Neural progenitor cell (in vitro differentiated cells): Measurements from ENCODE around the gene PRKCE. TPM values are rescaled to one million over a fixed set of nuclear protein-coding genes. Genes with fewer than 3 reads are reported as not detected.

Experiments used
- DNase-seq: peaks from one replicate; pipeline ENCODE4 v3.0.0-alpha.2; 2016; ENCODE audit warnings: low spot score
- H2AFZ ChIP-seq: fragments of 200-600 bp; sonication (generic); replicated peaks from 2 replicates; pipeline ENCODE4 v1.6.1; 2016; ENCODE audit warnings: antibody characterized with exemption
- H3F3A ChIP-seq: fragments of 200-600 bp; sonication (generic); 2 replicates; pipeline ENCODE4 v1.6.1; 2016; ENCODE audit warnings: antibody characterized with exemption, low read depth
- H3K27ac ChIP-seq: fragments of 200-600 bp; sonication (generic); 2 replicates; pipeline ENCODE4 v1.5.1; 2016; ENCODE audit warnings: mild to moderate bottlenecking
- H3K27me3 ChIP-seq: fragments of 200-600 bp; sonication (generic); 2 replicates; pipeline ENCODE4 v1.6.1; 2016; ENCODE audit warnings: mild to moderate bottlenecking, moderate library complexity
- H3K36me3 ChIP-seq: fragments of 200-600 bp; sonication (generic); 2 replicates; pipeline ENCODE4 v1.5.1; 2016
- H3K4me1 ChIP-seq: fragments of 200-600 bp; sonication (generic); 2 replicates; pipeline ENCODE4 v1.6.1; 2016; ENCODE audit warnings: mixed run types
- H3K4me2 ChIP-seq: fragments of 200-600 bp; sonication (generic); 2 replicates; pipeline ENCODE4 v1.6.1; 2016
- H3K4me3 ChIP-seq: fragments of 200-600 bp; sonication (generic); 2 replicates; pipeline ENCODE4 v1.5.1; 2016
- H3K79me2 ChIP-seq: fragments of 200-600 bp; sonication (generic); 2 replicates; pipeline ENCODE4 v1.6.1; 2016; ENCODE audit warnings: low read depth
- H3K9ac ChIP-seq: fragments of 200-600 bp; sonication (generic); 2 replicates; pipeline ENCODE4 v1.6.1; 2016
- H3K9me3 ChIP-seq: fragments of 200-600 bp; sonication (generic); 2 replicates; pipeline ENCODE4 v1.5.1; 2016; ENCODE audit warnings: low read depth
- H4K20me1 ChIP-seq: fragments of 200-600 bp; sonication (generic); 2 replicates; pipeline ENCODE4 v1.6.1; 2016; ENCODE audit warnings: low read depth
- H3K27ac Mint-ChIP-seq: 3 replicates; pipeline ENCODE4 v1.8.0; 2021; ENCODE audit warnings: mixed read lengths
- H3K27me3 Mint-ChIP-seq: 2 replicates; pipeline ENCODE4 v1.8.0; 2022; ENCODE audit warnings: low read depth, mild to moderate bottlenecking, inconsistent platforms, moderate library complexity, mixed read lengths; ENCODE audit not compliant: insufficient read depth
- H3K36me3 Mint-ChIP-seq: 3 replicates; pipeline ENCODE4 v1.8.0; 2021; ENCODE audit warnings: mixed read lengths
- H3K4me1 Mint-ChIP-seq: 3 replicates; pipeline ENCODE4 v1.8.0; 2021; ENCODE audit warnings: mixed read lengths
- H3K4me3 Mint-ChIP-seq: 3 replicates; pipeline ENCODE4 v1.8.0; 2021; ENCODE audit warnings: mild to moderate bottlenecking, moderate library complexity, mixed read lengths
- H3K9me3 Mint-ChIP-seq: 3 replicates; pipeline ENCODE4 v1.8.0; 2020; ENCODE audit warnings: mixed read lengths
- CTCF ChIP-seq: fragments of 200-600 bp; sonication (generic); IDR thresholded peaks from 2 replicates; pipeline ENCODE4 v1.5.1; 2017; ENCODE audit warnings: antibody characterized with exemption, mild to moderate bottlenecking
- EZH2 ChIP-seq: fragments of 200-600 bp; sonication (generic); IDR thresholded peaks from 2 replicates; pipeline ENCODE4 v1.6.1; 2017; ENCODE audit warnings: antibody characterized with exemption, mild to moderate bottlenecking, moderate library complexity
- EZH2phosphoT487 ChIP-seq: fragments of 200-600 bp; sonication (generic); IDR thresholded peaks from 2 replicates; pipeline ENCODE4 v1.6.1; 2017; ENCODE audit warnings: antibody characterized with exemption
- total RNA-seq: library from RNA; depleted of rRNA; stranded (reverse); fragments of >200 nt; gene quantifications from 2 replicates; pipeline ENCODE4 v1.2.3, GENCODE V29; 2015; ENCODE audit warnings: low replicate concordance

PRKCE gene
- total RNA-seq, 1 donor from 2014 or later: 4.1 TPM

GRCh38 chr2:46087492-46087891 is 436.0 kb downstream of the PRKCE start:
- Histone ChIP-seq H3K27me3 (no peaks in the 10 kb centered on the region), H3K4me2 (no peak overlapping the region), H3K79me2 (no peaks in the 10 kb centered on the region), H3K4me1 (peaks cover 10% of the 10 kb centered on the region), H3K27ac (no peak overlapping the region), H3K9me3 (no peaks in the 10 kb centered on the region), H3F3A (no peaks in the 10 kb centered on the region), H3K36me3 (no peaks in the 10 kb centered on the region), H4K20me1 (no peaks in the 10 kb centered on the region), H2AFZ (no peak overlapping the region), H3K4me3 (no peak overlapping the region), H3K9ac (no peak overlapping the region)
- TF ChIP-seq EZH2: no peak
- no peak for TF ChIP-seq EZH2phosphoT487
- TF ChIP-seq CTCF: no peak
- no peaks in the 10 kb centered on the region for H3K9me3 Mint-ChIP-seq
- H3K27ac Mint-ChIP-seq: no peak overlapping the region
- no peak overlapping the region for H3K4me3 Mint-ChIP-seq
- DNase-seq: no peak
- peaks cover 2% of the 10 kb centered on the region for H3K27me3 Mint-ChIP-seq
- H3K4me1 Mint-ChIP-seq: no peaks in the 10 kb centered on the region
- H3K36me3 Mint-ChIP-seq: peaks cover 2% of the 10 kb centered on the region

DNA sequence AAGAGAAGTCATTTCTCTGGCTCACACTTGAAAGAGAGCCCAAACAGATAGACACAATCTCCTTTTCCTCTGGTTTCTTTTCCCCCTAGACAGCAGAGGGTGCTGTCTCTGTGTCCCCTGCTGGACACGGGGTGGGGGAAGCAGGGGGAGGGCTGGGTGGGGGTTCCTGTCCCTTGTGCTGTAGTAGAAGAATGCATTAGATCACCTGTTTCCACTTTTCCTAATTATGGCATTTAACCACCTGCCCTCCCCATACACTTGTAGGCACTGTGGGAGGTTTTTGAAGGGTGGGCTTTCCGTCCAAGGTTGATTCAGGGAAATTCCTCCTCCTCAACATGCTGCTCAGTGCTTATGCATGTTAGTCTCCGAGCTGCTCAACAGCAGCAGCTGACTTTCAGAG is 439.5 kb downstream of the PRKCE start:
- Histone ChIP-seq H3K4me3 (no peak overlapping the region), H3K9me3 (no peaks in the 10 kb centered on the region), H3K36me3 (no peaks in the 10 kb centered on the region), H3F3A (no peaks in the 10 kb centered on the region), H3K4me2 (no peak overlapping the region), H3K4me1 (peaks cover 10% of the 10 kb centered on the region), H3K79me2 (no peaks in the 10 kb centered on the region), H3K27ac (no peak overlapping the region), H3K27me3 (no peaks in the 10 kb centered on the region), H2AFZ (no peak overlapping the region), H3K9ac (no peak overlapping the region), H4K20me1 (no peaks in the 10 kb centered on the region)
- Mint-ChIP-seq H3K4me1 (no peaks in the 10 kb centered on the region), H3K9me3 (no peaks in the 10 kb centered on the region), H3K27me3 (peaks cover 2% of the 10 kb centered on the region), H3K36me3 (peaks cover 8% of the 10 kb centered on the region), H3K4me3 (no peak overlapping the region), H3K27ac (no peak overlapping the region)
- TF ChIP-seq EZH2phosphoT487 (no peak), EZH2 (no peak), CTCF (peak; percentile 20)
- peak; percentile 6 for DNase-seq

DNA sequence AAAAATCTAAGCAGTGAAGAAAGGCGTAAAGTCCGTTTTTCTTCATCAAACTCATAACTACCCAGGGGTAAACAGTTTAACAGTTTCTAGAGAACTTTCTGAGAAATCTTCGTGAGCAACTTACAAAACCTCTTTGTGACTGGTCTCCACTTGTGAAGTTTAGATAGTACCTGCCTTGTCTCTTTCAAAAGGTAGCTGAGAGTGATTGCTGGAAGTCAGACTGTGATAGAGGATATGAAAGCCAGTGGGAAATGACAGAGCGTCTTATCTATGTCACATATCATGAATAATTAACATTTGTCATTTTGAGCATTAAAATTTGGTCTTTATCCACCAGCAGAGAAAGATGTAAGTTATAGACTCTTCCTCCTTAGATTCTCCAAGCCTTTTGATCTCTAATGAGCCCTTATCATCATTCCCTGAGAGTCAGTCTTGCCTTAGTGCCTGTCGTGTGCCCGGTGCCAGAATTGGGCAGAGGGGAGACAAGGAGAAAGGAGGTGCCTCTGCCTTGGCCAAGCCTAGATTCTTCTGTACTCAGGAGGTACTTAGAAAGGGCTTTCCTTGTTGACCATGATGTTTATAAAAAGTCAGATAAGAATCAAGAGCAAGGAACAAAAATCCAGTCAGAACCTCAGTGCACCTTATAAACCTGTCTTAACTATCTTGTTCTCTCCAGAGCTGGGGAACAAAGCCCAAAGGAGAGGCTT is 440.6 kb downstream of the PRKCE start:
- Histone ChIP-seq H3K4me2 (no peak overlapping the region), H3K9me3 (no peaks in the 10 kb centered on the region), H3K27me3 (no peaks in the 10 kb centered on the region), H3F3A (no peaks in the 10 kb centered on the region), H3K79me2 (no peaks in the 10 kb centered on the region), H2AFZ (no peak overlapping the region), H4K20me1 (no peaks in the 10 kb centered on the region), H3K27ac (no peak overlapping the region), H3K9ac (no peak overlapping the region), H3K4me3 (no peak overlapping the region), H3K36me3 (no peaks in the 10 kb centered on the region), H3K4me1 (peaks cover 10% of the 10 kb centered on the region)
- Mint-ChIP-seq H3K4me3 (no peak overlapping the region), H3K4me1 (no peaks in the 10 kb centered on the region), H3K27me3 (peaks cover 2% of the 10 kb centered on the region), H3K27ac (no peak overlapping the region), H3K9me3 (no peaks in the 10 kb centered on the region), H3K36me3 (peaks cover 8% of the 10 kb centered on the region)
- no peak for DNase-seq
- TF ChIP-seq CTCF (no peak), EZH2 (no peak), EZH2phosphoT487 (no peak)
